ENCODE results near the gene AIPL1.

- TF ChIP-seq CTCF (IDR thresholded peaks at IDR 0.05) (no peak), POLR2A (IDR thresholded peaks at IDR 0.05) (no peak)
These were observed 60.1 kb downstream of the AIPL1 start for GRCh38 chr17:6374761-6375312.
